Erythroblast (primary cell): ENCODE results near the gene ST6GALNAC3.

ENCODE experiments used
- GATA1 ChIP-seq: IDR thresholded peaks from 2 replicates; pipeline ENCODE4 v1.6.1; 2011; ENCODE audit warnings: low read depth, mild to moderate bottlenecking, control low read depth, low read length, moderate library complexity
- POLR2A ChIP-seq: IDR thresholded peaks from 2 replicates; pipeline ENCODE4 v1.6.1; 2011; ENCODE audit warnings: mild to moderate bottlenecking, low read length

DNA sequence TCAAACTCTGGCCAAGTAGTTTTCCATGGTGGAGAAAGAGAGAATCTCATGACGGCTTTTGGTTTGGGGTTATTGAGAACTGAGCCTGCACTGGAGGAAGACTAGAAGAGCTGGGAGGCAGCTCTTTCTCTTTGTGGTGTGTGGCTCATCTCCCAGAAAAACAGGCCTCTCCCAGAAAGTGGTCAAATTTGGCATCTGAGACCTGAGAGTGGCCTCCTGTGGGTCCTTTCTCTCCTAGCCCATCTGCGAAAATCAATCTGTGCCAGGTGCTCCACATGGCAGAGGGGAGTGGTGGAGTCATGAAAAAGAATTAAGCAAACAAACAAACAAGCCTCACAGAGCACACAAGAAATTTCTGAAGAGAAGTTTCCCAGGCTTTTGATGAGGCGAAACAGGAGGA is 305.0 kb downstream of the ST6GALNAC3 start:
- TF ChIP-seq POLR2A: no peak
- no peak for TF ChIP-seq GATA1
